Measurements from ENCODE around the gene BPIFB6. TPM values are rescaled to one million over a fixed set of nuclear protein-coding genes. Genes with fewer than 3 reads are reported as not detected.

Gene BPIFB6
- total RNA-seq, 1 donor from 2014 or later, result not detected

DNA sequence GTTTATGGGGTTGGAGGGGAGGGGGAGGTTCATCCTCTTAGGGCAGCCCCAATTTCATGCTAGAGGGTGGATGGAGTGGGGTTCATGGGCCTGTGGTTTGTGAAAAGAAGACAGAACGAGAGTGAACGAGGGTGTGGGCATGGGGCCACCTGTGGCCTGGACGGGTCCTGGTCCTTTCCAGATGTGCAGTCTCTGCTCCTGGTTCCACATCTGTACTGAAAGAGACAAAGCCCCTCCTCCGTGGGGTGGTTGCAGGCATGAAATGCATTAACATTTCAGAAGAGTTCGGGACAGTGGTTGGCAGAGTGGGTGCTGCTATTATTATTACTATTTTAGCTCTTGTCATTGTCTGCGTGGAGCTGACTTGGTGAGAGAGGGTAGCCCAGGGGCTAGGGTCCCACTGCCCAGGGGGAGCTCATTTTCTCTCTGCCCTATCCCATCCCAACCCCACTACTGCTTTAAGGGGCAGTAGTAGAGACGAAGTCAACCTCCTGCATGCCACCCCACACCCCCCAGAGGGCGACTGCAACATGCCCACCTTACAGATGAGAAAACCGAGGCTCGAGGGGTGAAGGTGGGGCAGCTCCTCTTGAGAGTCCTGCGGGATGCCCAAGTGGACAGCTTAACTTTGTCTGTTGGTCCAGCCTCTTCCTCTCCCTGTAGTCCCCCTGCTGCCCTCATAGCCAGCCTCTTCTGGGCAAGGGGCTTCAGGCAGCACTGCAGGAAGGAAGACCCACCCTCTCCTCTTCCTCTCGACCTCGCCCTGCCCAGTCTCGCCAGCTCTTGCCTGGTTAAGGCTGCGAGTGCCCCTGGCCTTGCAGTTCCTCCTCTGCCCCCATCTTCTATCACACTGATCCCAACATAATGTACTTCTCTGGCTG lies 15.5 kb upstream of the BPIFB6 start:
- Mint-ChIP-seq H3K27ac (no peak overlapping the region), H3K9me3 (no peaks in the 10 kb centered on the region), H3K4me1 (ENCODE audit: low read depth) (no peaks in the 10 kb centered on the region), H3K4me3 (ENCODE audit: low read depth) (no peak overlapping the region), H3K36me3 (ENCODE audit: low read depth) (no peaks in the 10 kb centered on the region), H3K27me3 (ENCODE audit: low read depth) (peaks cover 3% of the 10 kb centered on the region)
- intact Hi-C loops (cut with micrococcal nuclease), result no loop called here
- no peak for DNase-seq (ENCODE audit: low spot score)

DNA sequence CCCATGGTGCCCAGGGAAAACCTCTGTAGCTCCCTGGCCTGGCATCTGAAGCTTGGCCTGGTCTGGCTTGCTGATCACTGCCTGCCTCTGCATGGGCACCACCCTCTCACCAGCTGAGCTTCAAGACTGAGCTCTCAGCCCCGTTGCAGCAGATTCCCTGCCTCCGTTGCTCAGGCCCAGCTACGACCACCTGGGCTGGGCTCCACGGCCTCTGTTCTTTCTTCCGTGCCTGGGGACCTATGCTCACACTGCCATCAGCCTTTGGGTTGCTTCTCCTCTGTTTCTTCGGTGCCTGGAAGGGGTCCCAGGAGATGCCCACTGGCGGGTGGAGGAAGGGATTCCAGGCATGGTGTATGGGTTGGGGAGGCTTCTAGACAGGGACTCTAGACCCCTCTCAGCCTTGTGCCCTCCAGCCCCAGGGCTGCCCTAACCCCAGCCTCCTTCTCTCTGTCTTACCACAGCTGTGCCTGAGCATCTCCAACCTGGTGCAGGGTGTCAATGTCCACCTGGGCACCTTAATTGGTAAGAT lies 14.8 kb upstream of the BPIFB6 start:
- intact Hi-C loops (cut with micrococcal nuclease), result no loop called here
- H3K4me1 Mint-ChIP-seq (ENCODE audit: low read depth), result no peaks in the 10 kb centered on the region
- H3K36me3 Mint-ChIP-seq (ENCODE audit: low read depth), result no peaks in the 10 kb centered on the region
- no peak overlapping the region for H3K27ac Mint-ChIP-seq
- H3K27me3 Mint-ChIP-seq (ENCODE audit: low read depth), result peaks cover 3% of the 10 kb centered on the region
- DNase-seq (ENCODE audit: low spot score), result no peak
- no peak overlapping the region for H3K4me3 Mint-ChIP-seq (ENCODE audit: low read depth)
- no peaks in the 10 kb centered on the region for H3K9me3 Mint-ChIP-seq

GRCh38 chr20:33017542-33017941 lies 13.9 kb upstream of the BPIFB6 start:
- Mint-ChIP-seq H3K27me3 (ENCODE audit: low read depth) (no peaks in the 10 kb centered on the region), H3K9me3 (no peaks in the 10 kb centered on the region), H3K36me3 (ENCODE audit: low read depth) (no peaks in the 10 kb centered on the region), H3K4me1 (ENCODE audit: low read depth) (no peaks in the 10 kb centered on the region), H3K4me3 (ENCODE audit: low read depth) (no peak overlapping the region), H3K27ac (no peak overlapping the region)
- DNase-seq (ENCODE audit: low spot score), result no peak
- intact Hi-C loops (cut with micrococcal nuclease), result no loop called here

DNA sequence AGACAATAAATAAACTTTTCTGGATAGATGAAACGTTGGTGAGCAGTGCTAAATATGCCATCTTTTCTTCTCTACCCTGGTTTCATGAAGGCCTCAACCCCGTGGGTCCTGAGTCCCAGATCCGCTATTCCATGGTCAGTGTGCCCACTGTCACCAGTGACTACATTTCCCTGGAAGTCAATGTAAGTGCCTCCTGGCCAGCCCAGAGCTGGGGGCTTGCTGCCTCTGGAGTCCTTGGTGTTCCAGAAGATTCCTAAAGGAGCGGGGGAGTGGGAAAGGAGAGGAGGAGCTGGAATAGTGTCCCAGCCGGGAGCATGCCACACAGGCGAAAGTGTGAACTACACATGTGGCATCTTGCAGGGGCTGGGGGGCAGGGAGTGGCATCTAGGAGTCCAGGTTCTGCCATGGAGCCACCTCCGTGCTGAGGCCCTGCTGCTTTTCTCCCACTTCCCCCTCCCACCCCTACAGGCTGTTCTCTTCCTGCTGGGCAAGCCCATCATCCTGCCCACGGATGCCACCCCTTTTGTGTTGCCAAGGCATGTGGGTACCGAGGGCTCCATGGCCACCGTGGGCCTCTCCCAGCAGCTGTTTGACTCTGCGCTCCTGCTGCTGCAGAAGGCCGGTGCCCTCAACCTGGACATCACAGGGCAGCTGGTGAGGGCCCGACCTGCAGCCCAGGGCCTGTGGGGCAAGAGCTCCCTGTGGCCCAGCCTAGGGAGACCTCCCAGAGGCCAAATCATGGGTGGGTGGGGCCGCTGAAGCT lies 13.1 kb upstream of the BPIFB6 start:
- H3K27ac Mint-ChIP-seq, result no peak overlapping the region
- H3K4me1 Mint-ChIP-seq (ENCODE audit: low read depth), result no peaks in the 10 kb centered on the region
- no peak for DNase-seq (ENCODE audit: low spot score)
- H3K36me3 Mint-ChIP-seq (ENCODE audit: low read depth), result no peaks in the 10 kb centered on the region
- no peak overlapping the region for H3K4me3 Mint-ChIP-seq (ENCODE audit: low read depth)
- intact Hi-C loops (cut with micrococcal nuclease), result no loop called here
- H3K27me3 Mint-ChIP-seq (ENCODE audit: low read depth), result no peaks in the 10 kb centered on the region
- no peaks in the 10 kb centered on the region for H3K9me3 Mint-ChIP-seq

DNA sequence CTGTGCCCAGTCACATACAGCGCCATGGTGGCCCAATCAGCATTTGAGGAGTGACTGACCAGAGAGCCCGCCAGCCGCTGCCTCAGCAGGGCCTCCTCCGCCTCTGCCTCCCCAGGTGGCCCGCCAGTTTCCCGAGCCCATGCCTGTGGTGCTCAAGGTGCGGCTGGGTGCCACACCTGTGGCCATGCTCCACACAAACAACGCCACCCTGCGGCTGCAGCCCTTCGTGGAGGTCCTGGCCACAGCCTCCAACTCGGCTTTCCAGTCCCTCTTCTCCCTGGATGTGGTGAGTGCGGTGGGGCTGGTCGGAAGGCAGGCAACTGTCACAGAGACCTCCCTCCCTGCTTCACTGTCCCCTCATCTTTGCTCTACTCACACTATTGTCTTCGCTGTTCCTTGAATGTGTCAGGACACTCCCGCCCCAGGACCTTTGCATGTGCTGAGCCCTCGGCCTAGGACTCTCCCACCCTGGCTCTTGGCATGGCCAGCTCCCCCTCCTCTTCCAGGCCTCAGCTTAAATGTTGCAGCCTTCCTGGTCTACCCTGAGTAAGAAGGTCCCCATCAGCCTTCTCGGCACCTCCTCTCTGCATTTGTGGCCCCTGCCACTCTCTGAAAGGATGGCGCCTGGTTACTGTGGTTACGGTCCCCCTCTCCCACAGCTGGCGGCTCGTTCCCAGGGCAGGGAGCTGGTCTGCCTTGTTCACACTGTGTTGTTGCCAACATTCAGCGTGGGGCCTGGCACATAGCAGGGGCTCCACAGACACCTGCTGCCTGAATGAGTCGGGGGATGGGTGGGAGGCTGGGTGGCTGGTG lies 11.8 kb upstream of the BPIFB6 start:
- no peak overlapping the region for H3K4me3 Mint-ChIP-seq (ENCODE audit: low read depth)
- H3K27ac Mint-ChIP-seq, result no peak overlapping the region
- no peak for DNase-seq (ENCODE audit: low spot score)
- no peaks in the 10 kb centered on the region for H3K4me1 Mint-ChIP-seq (ENCODE audit: low read depth)
- no peaks in the 10 kb centered on the region for H3K9me3 Mint-ChIP-seq
- intact Hi-C loops (cut with micrococcal nuclease), result no loop called here
- H3K36me3 Mint-ChIP-seq (ENCODE audit: low read depth), result no peaks in the 10 kb centered on the region
- no peaks in the 10 kb centered on the region for H3K27me3 Mint-ChIP-seq (ENCODE audit: low read depth)

DNA sequence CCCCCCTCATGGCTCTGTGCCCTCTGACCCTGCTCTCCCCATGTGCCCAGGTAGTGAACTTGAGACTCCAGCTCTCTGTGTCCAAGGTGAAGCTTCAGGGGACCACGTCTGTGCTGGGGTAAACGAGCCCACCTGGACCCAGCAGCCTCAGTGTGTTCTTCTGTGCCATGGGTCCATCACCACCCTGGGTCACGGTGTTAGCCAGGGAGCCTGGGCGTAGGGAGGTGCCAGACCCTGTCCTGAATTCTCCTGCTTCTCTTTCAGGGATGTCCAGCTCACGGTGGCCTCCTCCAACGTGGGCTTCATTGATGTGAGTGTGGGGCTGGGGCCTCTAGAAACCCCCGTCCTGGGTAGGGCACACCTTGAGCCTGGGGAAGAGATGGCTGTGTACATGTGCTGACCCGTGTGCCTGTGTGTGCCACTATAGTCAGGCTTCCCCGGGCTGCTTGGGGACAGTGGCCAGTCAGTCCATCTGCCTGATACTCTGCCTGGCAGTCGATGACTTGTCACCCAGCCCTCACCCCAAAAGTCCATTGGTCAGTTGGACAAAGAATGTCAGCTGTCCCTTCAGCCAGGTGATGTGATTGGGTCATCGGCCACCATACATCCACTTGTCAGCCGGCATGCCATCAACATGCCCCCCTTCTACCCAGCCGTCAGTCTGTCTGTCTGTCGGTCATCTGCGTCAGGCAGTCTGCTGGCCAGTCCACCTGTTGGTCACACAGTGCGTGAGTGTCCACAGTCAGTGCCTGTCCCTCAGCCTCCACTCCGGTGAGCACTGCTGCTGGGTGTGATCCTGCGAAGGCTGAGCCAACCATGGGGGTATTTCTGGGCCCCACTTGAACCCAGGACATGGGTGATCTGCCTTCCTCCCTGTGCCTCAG lies 10.9 kb upstream of the BPIFB6 start:
- no peak for DNase-seq (ENCODE audit: low spot score)
- no peaks in the 10 kb centered on the region for H3K27me3 Mint-ChIP-seq (ENCODE audit: low read depth)
- intact Hi-C loops (cut with micrococcal nuclease), result no loop called here
- no peaks in the 10 kb centered on the region for H3K9me3 Mint-ChIP-seq
- H3K27ac Mint-ChIP-seq, result no peak overlapping the region
- H3K36me3 Mint-ChIP-seq (ENCODE audit: low read depth), result no peaks in the 10 kb centered on the region
- no peaks in the 10 kb centered on the region for H3K4me1 Mint-ChIP-seq (ENCODE audit: low read depth)
- H3K4me3 Mint-ChIP-seq (ENCODE audit: low read depth), result no peak overlapping the region

- Mint-ChIP-seq H3K9me3 (no peaks in the 10 kb centered on the region), H3K4me1 (ENCODE audit: low read depth) (no peaks in the 10 kb centered on the region), H3K27ac (no peak overlapping the region), H3K36me3 (ENCODE audit: low read depth) (no peaks in the 10 kb centered on the region), H3K4me3 (ENCODE audit: low read depth) (no peak overlapping the region), H3K27me3 (ENCODE audit: low read depth) (no peaks in the 10 kb centered on the region)
- intact Hi-C loops (cut with micrococcal nuclease), result no loop called here
- DNase-seq (ENCODE audit: low spot score), result no peak
These were observed 9.6 kb upstream of the BPIFB6 start for GRCh38 chr20:33021879-33022278.

DNA sequence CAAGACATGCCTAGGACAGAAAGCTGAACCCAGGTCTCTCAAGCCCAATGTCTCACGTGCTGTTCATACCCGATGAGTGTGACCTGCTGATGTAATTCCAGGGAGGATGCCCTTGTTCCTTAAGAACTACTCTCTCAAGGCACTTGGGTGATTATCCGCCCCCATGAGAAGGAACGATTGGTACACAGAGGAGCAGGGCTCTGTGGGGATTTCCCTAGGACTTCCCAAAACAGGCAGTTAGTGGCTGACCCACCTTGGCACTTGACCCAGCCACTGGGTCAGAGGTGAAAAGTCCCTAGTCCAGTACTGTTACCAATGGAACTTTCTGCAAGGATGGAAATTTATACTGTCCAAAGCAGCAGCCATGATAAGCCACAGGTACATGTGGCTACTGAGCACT lies 9.2 kb upstream of the BPIFB6 start:
- H3K36me3 Mint-ChIP-seq (ENCODE audit: low read depth), result no peaks in the 10 kb centered on the region
- intact Hi-C loops (cut with micrococcal nuclease), result no loop called here
- no peaks in the 10 kb centered on the region for H3K9me3 Mint-ChIP-seq
- H3K27ac Mint-ChIP-seq, result no peak overlapping the region
- H3K27me3 Mint-ChIP-seq (ENCODE audit: low read depth), result no peaks in the 10 kb centered on the region
- no peaks in the 10 kb centered on the region for H3K4me1 Mint-ChIP-seq (ENCODE audit: low read depth)
- DNase-seq (ENCODE audit: low spot score), result no peak
- H3K4me3 Mint-ChIP-seq (ENCODE audit: low read depth), result no peak overlapping the region

- H3K36me3 Mint-ChIP-seq (ENCODE audit: low read depth), result no peaks in the 10 kb centered on the region
- intact Hi-C loops (cut with micrococcal nuclease), result no loop called here
- no peak overlapping the region for H3K4me3 Mint-ChIP-seq (ENCODE audit: low read depth)
- DNase-seq (ENCODE audit: low spot score), result no peak
- H3K27ac Mint-ChIP-seq, result no peak overlapping the region
- no peaks in the 10 kb centered on the region for H3K9me3 Mint-ChIP-seq
- H3K27me3 Mint-ChIP-seq (ENCODE audit: low read depth), result no peaks in the 10 kb centered on the region
- no peaks in the 10 kb centered on the region for H3K4me1 Mint-ChIP-seq (ENCODE audit: low read depth)
These were observed 8.6 kb upstream of the BPIFB6 start for GRCh38 chr20:33022694-33023438.

- H3K4me3 Mint-ChIP-seq (ENCODE audit: low read depth), result no peak overlapping the region
- DNase-seq (ENCODE audit: low spot score), result no peak
- intact Hi-C loops (cut with micrococcal nuclease), result no loop called here
- no peaks in the 10 kb centered on the region for H3K27me3 Mint-ChIP-seq (ENCODE audit: low read depth)
- H3K36me3 Mint-ChIP-seq (ENCODE audit: low read depth), result no peaks in the 10 kb centered on the region
- no peaks in the 10 kb centered on the region for H3K4me1 Mint-ChIP-seq (ENCODE audit: low read depth)
- H3K9me3 Mint-ChIP-seq, result no peaks in the 10 kb centered on the region
- H3K27ac Mint-ChIP-seq, result no peak overlapping the region
These were observed 7.8 kb upstream of the BPIFB6 start for GRCh38 chr20:33023439-33024242.

GRCh38 chr20:33024243-33024560 lies 7.2 kb upstream of the BPIFB6 start:
- no peak overlapping the region for H3K4me3 Mint-ChIP-seq (ENCODE audit: low read depth)
- no peaks in the 10 kb centered on the region for H3K4me1 Mint-ChIP-seq (ENCODE audit: low read depth)
- no peaks in the 10 kb centered on the region for H3K9me3 Mint-ChIP-seq
- H3K36me3 Mint-ChIP-seq (ENCODE audit: low read depth), result no peaks in the 10 kb centered on the region
- no peak overlapping the region for H3K27ac Mint-ChIP-seq
- no peak for DNase-seq (ENCODE audit: low spot score)
- intact Hi-C loops (cut with micrococcal nuclease), result no loop called here
- no peaks in the 10 kb centered on the region for H3K27me3 Mint-ChIP-seq (ENCODE audit: low read depth)
